GF-D8 (cell line): Measurements from ENCODE around the gene CIB2.

Experiments used
- DNase-seq: peaks from one replicate; lab custom pipeline; 2025; lab: John Stamatoyannopoulos, UW

Gene CIB2

GRCh38 chr15:78065973-78066946 lies 65.0 kb downstream of the CIB2 start:
- DNase-seq, result no peak

- DNase-seq, result peak; percentile 48
Measured at GRCh38 chr15:78065284-78065872, 65.9 kb downstream of the CIB2 start.

DNA sequence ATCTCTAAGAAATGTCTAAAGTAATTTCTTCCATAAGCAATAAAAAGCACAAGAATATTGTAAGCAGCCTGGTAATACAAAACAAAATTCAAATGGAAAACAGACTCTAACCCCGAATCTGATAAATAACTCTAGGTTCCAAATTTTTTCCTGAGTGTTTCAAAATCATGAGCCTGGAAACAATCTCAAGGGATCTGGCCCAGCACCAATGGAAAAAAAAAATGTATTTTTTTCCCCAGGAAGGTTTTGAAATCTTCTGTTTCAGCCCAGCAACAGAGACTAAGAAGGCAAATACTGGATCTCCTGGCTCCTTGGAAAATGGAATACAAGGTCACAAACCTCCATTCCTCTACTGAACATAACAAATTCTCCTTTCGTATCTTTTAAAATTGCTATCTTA lies 66.7 kb downstream of the CIB2 start:
- no peak for DNase-seq

DNA sequence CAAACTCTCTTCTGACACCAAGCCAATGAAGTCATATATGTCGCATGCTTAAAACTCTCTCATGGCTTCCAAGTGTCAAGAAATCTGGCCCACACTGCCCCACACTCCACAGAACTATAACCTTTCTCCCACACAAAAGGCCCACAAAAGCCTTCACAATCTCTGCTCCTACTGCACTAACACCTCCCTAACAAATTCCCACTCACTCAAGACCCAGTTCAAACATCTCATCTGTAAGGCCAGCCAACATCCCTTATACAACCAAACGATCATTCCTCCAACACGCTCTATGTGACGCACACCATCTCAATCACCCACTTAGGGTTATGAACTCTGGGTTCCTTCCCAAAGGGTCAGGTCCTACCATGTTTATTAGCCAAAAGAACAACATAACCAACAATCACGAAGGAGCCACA lies 67.3 kb downstream of the CIB2 start:
- DNase-seq, result no peak

GRCh38 chr15:78063217-78063616 lies 68.0 kb downstream of the CIB2 start:
- DNase-seq, result no peak

DNA sequence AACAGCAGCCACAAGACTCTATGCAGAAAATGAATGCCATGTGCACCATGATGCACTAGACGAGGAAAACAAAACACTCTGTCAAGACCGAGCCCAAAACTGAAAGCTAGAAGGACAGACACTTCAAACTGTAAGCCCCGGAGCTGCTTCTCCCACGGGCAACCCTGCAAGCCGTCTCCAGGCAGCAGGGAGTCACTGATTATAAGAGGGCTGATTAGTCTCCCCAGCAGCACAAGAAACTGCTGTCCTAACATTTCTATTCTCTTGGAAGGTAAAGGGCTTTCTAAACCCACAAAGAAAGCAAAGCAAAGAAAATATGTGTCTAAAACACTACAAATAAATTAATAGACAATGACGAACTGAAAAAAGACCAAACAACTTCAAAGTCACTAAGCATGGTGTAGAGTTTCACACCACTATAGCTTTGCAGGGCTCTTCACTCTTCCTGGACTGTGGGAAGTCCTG lies 69.2 kb downstream of the CIB2 start:
- no peak for DNase-seq

DNA sequence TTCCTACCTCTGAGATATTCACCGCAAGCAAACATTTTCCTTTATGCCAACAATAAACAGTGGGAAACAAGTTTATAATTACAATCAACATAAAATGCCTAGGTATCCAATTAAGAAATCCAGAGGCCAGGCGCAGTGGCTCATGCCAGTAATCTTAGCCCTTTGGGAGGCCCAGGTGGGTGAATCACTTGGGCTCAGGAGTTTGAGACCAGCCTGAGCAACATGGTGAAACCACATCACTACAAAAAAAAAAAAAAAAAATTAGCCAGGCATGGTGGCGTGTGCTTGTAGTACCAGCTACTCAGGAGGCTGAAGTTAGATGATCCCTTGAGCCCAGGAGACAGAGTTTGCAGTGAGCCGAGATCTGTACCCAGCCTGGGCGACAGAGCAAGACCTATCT lies 71.0 kb downstream of the CIB2 start:
- no peak for DNase-seq

GRCh38 chr15:78059110-78059839 lies 72.0 kb downstream of the CIB2 start:
- no peak for DNase-seq

DNA sequence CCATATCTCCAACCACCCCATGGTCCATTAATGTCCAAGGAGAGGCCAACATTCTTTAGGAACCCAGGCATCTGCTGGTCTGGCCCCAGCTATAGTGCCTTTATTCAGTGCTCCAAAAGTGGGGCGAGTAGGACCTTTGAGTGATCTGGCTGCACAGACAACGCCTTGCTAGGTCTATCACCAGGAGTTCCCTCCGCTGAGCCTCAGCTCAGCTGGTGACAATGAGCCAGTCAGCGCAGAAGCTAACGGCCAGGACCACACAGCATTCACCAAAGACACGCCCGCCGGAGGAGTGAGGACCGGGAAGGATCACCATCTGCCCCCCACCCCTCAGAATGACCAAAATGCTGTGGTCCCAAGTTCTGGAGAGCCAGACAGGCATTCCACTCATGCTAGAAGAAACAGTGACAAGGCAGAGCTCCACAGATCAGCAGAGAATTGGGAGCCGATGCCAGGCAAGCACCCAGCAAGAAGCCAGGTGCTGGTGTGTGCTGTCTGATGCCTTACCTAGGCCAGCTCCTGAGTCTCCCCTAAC lies 72.8 kb downstream of the CIB2 start:
- DNase-seq, result no peak

DNA sequence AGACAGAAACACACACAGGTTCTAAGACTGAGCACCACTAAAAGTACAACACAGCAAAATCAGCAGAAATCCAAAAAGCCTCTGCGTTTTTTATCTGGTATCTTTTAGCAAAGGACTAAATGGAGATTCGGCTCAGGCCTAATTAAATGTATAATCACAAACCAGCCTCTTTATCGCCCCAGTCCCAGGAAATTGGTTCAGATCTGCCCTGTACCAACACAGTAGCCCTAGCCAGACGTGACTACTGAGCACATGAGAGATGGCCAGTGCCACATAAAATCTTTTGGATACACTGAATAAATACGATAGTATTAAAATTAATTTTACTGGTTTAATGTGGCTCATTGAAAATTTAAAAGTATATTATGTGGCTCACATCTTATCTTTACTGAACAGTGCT lies 73.4 kb downstream of the CIB2 start:
- no peak for DNase-seq

DNA sequence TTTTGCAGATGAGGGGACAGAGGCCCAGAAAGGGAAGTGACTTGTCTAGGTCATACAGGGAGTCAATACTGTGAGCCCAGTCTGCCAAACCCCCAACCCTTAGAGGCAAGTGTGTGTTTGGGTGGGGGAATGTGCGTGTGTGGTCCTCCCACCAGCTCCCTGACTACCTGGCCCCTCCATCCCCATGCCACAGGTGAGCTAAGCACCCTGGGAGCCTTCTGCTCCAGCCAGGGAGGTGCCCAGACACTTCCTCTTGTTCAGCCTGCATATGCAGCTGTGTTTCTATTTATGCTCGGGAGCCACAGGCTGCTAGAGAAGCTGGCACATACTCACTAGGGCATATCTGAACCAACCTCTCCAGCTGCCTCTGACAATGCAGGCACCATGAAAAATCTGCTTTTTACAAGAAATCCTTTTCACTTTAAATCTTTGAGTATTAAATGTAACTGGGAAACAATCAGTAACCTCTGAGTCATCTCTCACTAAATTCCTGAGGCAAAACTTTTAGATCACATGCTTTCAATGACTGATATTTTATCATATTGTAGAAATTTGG lies 74.5 kb downstream of the CIB2 start:
- DNase-seq, result peak; percentile 45

DNA sequence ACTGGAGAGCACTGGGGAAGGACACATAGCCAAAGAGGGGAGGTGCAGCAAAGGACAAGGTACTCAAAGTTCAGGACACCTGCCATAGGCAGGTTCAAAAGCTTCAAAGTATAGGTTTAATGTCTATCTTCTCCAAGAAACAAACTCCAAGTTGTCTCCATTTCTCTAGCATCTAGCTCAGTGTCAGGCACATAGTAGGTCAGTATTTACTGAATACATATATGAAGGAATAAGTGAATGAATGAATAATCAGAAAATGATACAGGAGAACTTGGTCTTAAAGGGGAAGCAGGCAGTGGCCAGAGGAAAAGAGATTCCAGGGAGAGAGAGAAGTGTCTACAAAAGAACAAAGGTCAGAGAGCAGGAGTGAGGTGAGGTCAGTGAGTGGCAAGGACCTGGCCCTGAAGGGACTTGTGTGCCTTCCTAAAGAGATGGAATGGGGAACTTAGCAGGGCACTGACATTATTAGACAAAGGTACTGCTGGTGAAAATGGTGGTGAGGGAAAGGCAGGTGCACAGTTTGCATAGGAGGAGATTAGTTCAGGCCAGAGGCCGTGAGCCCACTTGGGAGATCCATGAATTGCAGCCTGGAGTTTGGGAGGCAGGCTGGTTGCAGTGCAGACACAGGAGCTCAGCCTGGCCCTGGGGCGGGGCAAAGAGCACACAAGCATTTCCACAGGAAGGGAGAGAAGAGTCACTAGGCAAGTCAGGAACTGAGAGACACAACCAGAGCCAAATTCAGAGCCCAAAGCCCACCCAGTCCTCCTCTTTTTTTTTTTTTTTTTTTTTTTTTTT lies 75.1 kb downstream of the CIB2 start:
- no peak for DNase-seq

DNA sequence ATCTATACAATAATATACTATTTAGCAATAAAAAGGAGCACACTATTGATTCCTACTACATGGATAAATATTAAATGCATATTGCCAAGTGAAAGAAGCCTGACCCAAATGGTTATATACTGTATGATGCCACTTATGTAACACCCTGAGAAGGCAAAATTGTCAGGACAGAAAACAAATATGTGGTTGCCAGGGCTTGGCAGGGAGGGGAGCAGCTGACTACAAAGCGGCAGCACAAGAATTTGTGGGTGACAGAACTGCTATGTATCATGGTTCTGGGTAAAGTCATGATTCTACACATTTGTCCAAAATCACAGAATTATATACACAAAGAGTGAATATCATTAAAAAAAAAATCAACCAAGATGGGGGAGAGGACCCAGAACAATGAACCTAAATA lies 76.3 kb downstream of the CIB2 start:
- no peak for DNase-seq
